Breast epithelium (tissue), 4 donors: Measurements from ENCODE around the gene NFE2L2. TPM values are rescaled to one million over a fixed set of nuclear protein-coding genes. Genes with fewer than 3 reads are reported as not detected.

Experiments
- DNase-seq, 2 donors: peaks; one replicate each; pipeline ENCODE4 v3.0.0-alpha.2; 2019; ENCODE audit warnings: low spot score in 2 of 2
- H3K27ac ChIP-seq, 2 donors: fragments of 200-600 bp; sonication (generic) in 1 of 2; one replicate each; pipeline ENCODE4 v1.5.1; 2016 to 2019; ENCODE audit warnings: mild to moderate bottlenecking in 1 of 2
- H3K27me3 ChIP-seq, 2 donors: fragments of 200-600 bp; sonication (generic) in 1 of 2; one replicate each; pipeline versions ENCODE4 v1.5.1 to v1.6.0; 2017 to 2019; ENCODE audit warnings: control low read depth in 1 of 2, mild to moderate bottlenecking in 1 of 2
- H3K36me3 ChIP-seq: fragments of 200-600 bp; one replicate; pipeline ENCODE4 v1.5.1; 2019
- H3K4me1 ChIP-seq, 2 donors: fragments of 200-600 bp; sonication (generic); one replicate each; pipeline ENCODE4 v1.5.1; 2016 to 2019; ENCODE audit warnings: control low read depth in 1 of 2
- H3K4me3 ChIP-seq, 3 donors: fragments of 200-600 bp; sonication (generic); 1 replicate in 2 of 3; 2 replicates in 1 of 3; pipeline ENCODE4 v1.5.1; 2016 to 2019; ENCODE audit warnings: mild to moderate bottlenecking in 3 of 3, moderate library complexity in 2 of 3
- H3K9me3 ChIP-seq, 2 donors: fragments of 200-600 bp; sonication (generic) in 1 of 2; one replicate each; pipeline ENCODE4 v1.5.1; 2016 to 2019; ENCODE audit warnings: control low read depth in 1 of 2
- POLR2A ChIP-seq: fragments of 450-650 bp; IDR thresholded peaks from one replicate; pipeline ENCODE4 v1.6.1; 2016; ENCODE audit warnings: antibody characterized with exemption, mild to moderate bottlenecking, moderate library complexity
- POLR2AphosphoS5 ChIP-seq, 3 donors: sonication (generic); formaldehyde crosslinking; IDR thresholded peaks; one replicate each; pipeline ENCODE4 v1.6.1; 2017; ENCODE audit warnings: antibody characterized with exemption in 3 of 3
- intact Hi-C: fragments of 100-400 bp; cut with DNase I; formaldehyde crosslinking; loops from one replicate; pipeline ENCODE4 v1.15.1; 2023; ENCODE audit warnings: low total_unique reads
- total RNA-seq, 3 donors: library from RNA; depleted of rRNA; stranded (reverse); fragments of >200 nt; gene quantifications; one replicate each; pipeline ENCODE4 v1.1.0, GENCODE V29; 2016
- TF ChIP-seq, protein P1 (sequence below), 3 donors: fragments of 450-650 bp; IDR thresholded peaks; one replicate each; pipeline ENCODE4 v1.5.1; 2016 to 2017; ENCODE audit warnings: antibody characterized with exemption in 3 of 3, mild to moderate bottlenecking in 3 of 3, moderate library complexity in 3 of 3

Gene NFE2L2
- total RNA-seq, 3 donors from 2014 or later, result 63.8 to 133 (median 124) TPM

DNA sequence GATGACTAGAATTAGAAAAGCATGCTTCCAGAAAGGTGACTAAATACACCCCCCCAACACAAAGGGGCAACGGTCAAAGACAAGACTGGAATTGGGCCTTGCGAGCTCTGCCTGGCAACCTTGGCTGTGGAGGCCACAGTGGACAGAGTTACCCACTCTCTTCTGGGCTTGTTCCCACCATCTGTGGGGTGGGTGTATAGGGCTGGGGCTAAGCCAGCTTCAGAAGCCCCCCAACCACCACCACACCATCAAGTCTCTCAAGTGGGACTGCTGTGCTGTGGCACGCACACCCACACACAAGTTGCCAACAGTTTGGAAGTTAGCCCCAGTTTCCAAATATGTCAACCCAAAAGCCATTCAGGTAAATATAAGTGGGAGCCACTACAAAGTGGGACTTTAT is 7.8 kb downstream of the NFE2L2 start:
- peaks cover 7 to 39% of the 10 kb centered on the region in 2 donors for H3K4me1 ChIP-seq

DNA sequence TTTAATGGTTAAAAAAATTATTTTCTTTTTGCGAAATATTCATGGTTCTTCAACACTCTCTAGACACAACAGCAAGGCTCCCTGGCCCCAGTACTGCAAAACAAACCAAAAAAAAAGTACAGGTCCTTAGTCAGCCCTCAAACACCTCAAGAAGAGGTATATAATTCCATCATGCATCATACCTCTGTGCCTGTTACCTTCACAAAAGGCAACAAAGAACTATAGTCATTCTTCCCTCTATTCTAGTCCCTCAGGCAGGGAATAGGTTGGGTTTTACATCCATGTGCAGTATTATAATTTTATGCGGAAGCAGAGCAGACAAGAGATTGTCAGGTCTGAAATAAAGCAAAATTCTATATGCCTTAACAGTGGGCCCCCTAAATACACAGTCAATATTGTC is 8.5 kb downstream of the NFE2L2 start:
- H3K27ac ChIP-seq, result peak overlapping the region in 1 of 2 donors; percentile 56
- H3K27me3 ChIP-seq, result no peaks in the 10 kb centered on the region
- no peaks in the 10 kb centered on the region for H3K36me3 ChIP-seq
- intact Hi-C loops, result no loop called here
- no peak for DNase-seq
- TF ChIP-seq POLR2AphosphoS5 (IDR thresholded peaks at IDR 0.05), result no peak
- no peak for TF ChIP-seq POLR2A
- TF ChIP-seq, protein P1, sequence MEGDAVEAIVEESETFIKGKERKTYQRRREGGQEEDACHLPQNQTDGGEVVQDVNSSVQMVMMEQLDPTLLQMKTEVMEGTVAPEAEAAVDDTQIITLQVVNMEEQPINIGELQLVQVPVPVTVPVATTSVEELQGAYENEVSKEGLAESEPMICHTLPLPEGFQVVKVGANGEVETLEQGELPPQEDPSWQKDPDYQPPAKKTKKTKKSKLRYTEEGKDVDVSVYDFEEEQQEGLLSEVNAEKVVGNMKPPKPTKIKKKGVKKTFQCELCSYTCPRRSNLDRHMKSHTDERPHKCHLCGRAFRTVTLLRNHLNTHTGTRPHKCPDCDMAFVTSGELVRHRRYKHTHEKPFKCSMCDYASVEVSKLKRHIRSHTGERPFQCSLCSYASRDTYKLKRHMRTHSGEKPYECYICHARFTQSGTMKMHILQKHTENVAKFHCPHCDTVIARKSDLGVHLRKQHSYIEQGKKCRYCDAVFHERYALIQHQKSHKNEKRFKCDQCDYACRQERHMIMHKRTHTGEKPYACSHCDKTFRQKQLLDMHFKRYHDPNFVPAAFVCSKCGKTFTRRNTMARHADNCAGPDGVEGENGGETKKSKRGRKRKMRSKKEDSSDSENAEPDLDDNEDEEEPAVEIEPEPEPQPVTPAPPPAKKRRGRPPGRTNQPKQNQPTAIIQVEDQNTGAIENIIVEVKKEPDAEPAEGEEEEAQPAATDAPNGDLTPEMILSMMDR (IDR thresholded peaks at IDR 0.05), result no peak
- H3K4me1 ChIP-seq, result peaks cover 7 to 41% of the 10 kb centered on the region in 2 donors
- peak overlapping the region in 1 of 3 donors; percentile 13 for H3K4me3 ChIP-seq
- no peaks in the 10 kb centered on the region for H3K9me3 ChIP-seq

More for the DNA sequence above, 7.8 kb downstream of the NFE2L2 start:
- peak overlapping the region; percentile 70 to 84 for H3K27ac ChIP-seq
- DNase-seq, result no peak
- H3K36me3 ChIP-seq, result no peaks in the 10 kb centered on the region
- intact Hi-C loops, result no loop called here
- H3K9me3 ChIP-seq, result no peaks in the 10 kb centered on the region
- H3K27me3 ChIP-seq, result no peaks in the 10 kb centered on the region
- TF ChIP-seq, protein P1 (IDR thresholded peaks at IDR 0.05), result no peak
- TF ChIP-seq POLR2A (no peak), POLR2AphosphoS5 (IDR thresholded peaks at IDR 0.05) (no peak)
- peak overlapping the region in 2 of 3 donors; percentile 7 to 39 for H3K4me3 ChIP-seq

DNA sequence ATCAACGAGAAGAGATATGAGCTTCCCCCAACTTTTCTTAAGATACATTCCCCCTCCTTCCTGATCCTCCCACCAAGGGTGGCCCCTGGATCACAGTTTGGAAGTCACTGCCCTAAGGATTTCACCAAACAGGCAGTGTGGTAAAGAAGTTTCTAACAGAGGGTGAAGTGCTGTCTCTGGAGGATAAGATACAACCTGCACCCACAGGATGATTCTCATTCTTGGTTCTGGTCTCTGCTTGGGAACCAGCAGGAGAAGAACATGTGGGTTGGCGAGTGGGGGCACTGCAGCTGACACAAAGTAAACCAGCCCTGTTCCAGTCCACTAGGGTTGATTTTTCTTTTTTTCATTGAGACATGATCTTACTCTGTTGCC is 9.3 kb downstream of the NFE2L2 start:
- peaks cover 7 to 36% of the 10 kb centered on the region in 2 donors for H3K4me1 ChIP-seq
- no peaks in the 10 kb centered on the region for H3K9me3 ChIP-seq
- no peaks in the 10 kb centered on the region for H3K27me3 ChIP-seq
- no peaks in the 10 kb centered on the region for H3K36me3 ChIP-seq
- no peak for DNase-seq
- intact Hi-C loops, result no loop called here
- TF ChIP-seq, protein P1 (IDR thresholded peaks at IDR 0.05), result no peak
- H3K4me3 ChIP-seq, result peak overlapping the region in 1 of 3 donors; percentile 19
- H3K27ac ChIP-seq, result peak overlapping the region; percentile 23 to 56

DNA sequence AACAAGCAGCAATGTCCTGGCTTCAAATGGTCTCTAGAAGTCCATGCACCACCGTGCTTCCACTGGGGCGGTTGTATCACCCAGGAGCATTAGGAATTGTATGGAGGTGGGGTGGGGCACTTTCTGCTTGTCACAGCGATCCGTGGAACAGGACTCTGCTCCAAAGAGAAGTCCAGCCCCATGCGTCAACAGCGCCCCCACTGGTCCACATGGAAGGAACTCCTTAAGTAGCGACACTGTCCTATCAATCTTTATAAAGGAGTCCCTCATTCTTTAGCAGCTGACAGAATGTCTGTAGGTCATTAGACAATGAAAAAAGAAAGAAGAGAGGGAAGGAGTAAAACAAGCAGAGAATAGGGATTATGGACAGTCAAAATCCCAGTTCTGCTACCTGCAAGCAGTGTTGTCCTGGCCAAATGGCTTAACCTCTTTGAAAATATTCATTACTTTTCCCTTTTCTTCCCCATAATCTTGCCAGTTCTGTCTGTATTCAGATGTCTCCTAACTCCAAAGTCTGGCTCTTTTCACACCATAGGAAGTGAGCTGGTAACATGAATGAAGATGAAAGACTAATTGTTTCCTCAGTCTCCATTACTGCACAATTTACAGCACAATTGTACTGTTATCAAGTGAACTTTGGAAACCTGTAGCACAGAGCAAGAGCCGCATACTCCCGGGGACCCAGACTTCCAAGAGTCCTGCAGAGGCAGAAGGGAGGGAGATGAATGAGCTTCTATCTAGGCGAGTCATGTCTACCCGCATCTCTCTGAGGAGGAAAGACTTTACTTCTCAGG is 9.9 kb downstream of the NFE2L2 start:
- intact Hi-C loops, result no loop called here
- Histone ChIP-seq H3K27me3 (no peaks in the 10 kb centered on the region), H3K4me1 (peaks cover 7 to 33% of the 10 kb centered on the region in 2 donors), H3K36me3 (no peaks in the 10 kb centered on the region), H3K27ac (peak overlapping the region; percentile 23 to 56), H3K9me3 (no peaks in the 10 kb centered on the region), H3K4me3 (peak overlapping the region in 1 of 3 donors; percentile 19)
- no peak for DNase-seq
- no peak for TF ChIP-seq POLR2AphosphoS5 (IDR thresholded peaks at IDR 0.05)
- TF ChIP-seq POLR2A, result no peak
- TF ChIP-seq, protein P1 (IDR thresholded peaks at IDR 0.05), result no peak

DNA sequence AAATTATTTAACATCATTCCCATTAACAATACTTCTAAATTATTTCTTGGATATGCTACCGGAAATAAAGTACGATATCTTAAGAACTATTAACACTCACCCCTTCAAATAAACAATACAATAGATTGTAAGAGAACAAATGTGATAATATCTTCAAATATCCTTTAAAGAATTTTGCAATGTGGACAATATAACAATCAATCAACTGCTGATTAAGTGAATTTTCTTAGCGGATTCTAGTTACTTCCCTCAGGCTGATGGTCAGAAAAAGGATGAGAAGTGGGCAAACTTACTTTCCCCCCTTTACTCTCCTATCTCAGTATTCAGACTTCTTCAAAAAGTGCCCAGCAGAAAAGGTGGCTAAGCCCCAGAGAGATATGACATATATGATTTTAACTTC is 10.8 kb downstream of the NFE2L2 start:
- TF ChIP-seq POLR2AphosphoS5 (IDR thresholded peaks at IDR 0.05) (no peak), POLR2A (no peak)
- TF ChIP-seq, protein P1 (IDR thresholded peaks at IDR 0.05), result no peak
- Histone ChIP-seq H3K27me3 (no peaks in the 10 kb centered on the region), H3K9me3 (no peaks in the 10 kb centered on the region), H3K4me3 (no peak overlapping the region), H3K36me3 (no peaks in the 10 kb centered on the region), H3K27ac (peak overlapping the region; percentile 28 to 56), H3K4me1 (peaks cover 7 to 33% of the 10 kb centered on the region in 2 donors)
- no peak for DNase-seq
- intact Hi-C loops, result no loop called here
